Gastrocnemius medialis (tissue), 4 donors: ENCODE measurements around the gene GNAQ.

ENCODE experiments used
- CTCF ChIP-seq, 5 experiments: fragments of 450-650 bp in 3 of 5; fragments of 200-600 bp in 2 of 5; sonication (generic) in 2 of 5; IDR thresholded peaks in 4 of 5; conservative IDR thresholded peaks in 1 of 5; 1 replicate in 4 of 5; 2 replicates in 1 of 5; pipeline ENCODE4 v1.5.1; 2016 to 2019; ENCODE audit warnings: antibody characterized with exemption in 5 of 5, mild to moderate bottlenecking in 3 of 5, moderate library complexity in 3 of 5
- POLR2A ChIP-seq, 2 donors: fragments of 450-650 bp; IDR thresholded peaks; one replicate each; pipeline ENCODE4 v1.6.1; 2017; ENCODE audit warnings: antibody characterized with exemption in 2 of 2, mild to moderate bottlenecking in 2 of 2, moderate library complexity in 2 of 2

- no peak for TF ChIP-seq CTCF (IDR thresholded peaks at IDR 0.05 in 4 of 5, conservative IDR thresholded peaks at IDR 0.05 in 1 of 5)
- no peak for TF ChIP-seq POLR2A (IDR thresholded peaks at IDR 0.05)
Measured at GRCh38 chr9:77806741-77807140, 224.9 kb downstream of the GNAQ start.
